ENCODE results near the gene PHKB.

The PHKB gene

DNA sequence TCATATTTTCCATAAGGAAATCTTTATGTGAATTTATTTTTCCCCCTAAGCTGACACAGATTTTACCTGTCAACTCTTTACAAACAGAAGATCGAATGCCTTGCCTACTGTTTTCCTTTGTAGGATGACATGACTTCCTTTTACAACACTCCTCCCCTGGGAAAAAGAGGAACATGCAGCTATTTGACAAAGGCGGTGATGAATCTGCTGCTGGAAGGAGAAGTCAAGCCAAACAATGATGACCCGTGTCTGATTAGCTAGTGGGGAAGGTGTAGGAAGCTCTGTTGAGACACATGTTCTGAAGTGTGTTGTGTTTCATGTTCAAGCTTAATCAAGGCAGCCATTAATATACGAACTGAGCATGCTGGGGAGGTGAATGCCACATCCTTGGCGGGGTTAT, 238.0 kb downstream of the PHKB start:
- DNase-seq, result no peak

DNA sequence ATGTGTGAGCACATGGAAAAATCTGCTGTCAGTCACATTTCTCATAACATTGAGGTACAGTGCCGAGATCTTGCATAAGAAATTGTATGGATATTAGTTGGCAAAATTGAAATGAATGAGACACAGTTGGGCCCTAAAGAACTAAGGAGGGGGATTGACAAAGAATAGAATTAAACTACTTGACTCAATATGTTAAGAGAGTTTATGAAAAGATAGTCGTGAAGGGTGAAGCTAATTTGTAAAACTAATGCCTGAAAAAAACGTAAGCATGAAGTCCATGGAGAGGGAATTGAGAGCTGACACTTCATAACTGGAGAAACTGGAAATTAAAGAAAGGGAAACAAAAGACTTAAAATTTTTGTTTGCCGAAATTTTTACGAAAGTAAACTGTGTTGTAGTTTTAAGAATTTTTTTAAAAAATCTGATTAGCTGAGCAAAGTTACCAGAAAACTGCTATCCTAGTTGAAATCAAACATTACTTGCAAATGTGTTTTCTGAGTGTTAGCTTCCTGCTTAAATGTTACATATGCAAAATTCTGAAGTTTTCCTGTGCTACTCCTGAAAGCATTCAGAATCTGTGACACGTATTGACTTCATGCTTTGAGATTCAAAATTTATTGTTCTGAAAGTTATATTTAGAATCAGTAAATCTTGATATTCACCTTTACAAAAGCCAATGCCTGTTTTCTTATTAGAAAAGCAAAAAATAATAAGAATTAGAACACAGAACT, 239.9 kb downstream of the PHKB start:
- no peak for DNase-seq

DNA sequence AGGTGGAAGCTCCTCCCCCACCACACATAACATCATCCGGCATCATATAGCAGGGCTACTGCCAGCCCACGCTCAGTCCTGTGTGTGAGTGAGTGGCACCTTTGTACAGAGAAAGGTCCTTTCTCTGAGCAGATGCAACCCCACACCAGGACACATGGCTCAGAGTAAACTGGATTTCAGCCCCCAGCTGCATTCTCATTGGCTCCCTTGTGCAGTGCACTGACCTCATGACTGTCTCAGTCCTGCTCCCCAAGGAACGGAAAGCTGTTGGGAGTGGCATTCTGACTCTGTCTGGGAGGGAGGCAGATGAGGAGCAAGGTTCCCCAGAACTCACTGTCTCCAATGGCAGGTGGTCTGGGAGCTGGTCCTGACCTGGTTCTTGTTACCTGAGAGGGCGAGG, 244.1 kb downstream of the PHKB start:
- no peak for DNase-seq

DNA sequence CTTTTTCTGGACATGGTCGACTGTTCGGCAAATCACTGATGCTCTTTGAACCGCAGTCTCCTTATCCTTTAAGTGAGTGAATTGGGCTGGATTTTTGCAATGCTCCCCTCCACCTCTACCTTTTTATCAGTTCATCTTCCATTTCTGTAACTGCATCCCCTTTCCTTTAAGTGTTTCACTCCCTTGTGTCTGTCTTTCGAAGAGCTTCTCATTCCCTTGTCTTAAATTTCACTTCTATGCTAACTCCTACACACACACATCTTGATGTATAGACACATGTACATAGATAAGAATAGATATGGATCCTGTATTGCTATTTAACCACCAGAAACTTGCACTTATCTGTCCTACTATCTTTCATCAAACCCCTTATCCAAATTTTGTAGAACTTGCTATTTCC, 250.7 kb downstream of the PHKB start:
- DNase-seq, result no peak

DNA sequence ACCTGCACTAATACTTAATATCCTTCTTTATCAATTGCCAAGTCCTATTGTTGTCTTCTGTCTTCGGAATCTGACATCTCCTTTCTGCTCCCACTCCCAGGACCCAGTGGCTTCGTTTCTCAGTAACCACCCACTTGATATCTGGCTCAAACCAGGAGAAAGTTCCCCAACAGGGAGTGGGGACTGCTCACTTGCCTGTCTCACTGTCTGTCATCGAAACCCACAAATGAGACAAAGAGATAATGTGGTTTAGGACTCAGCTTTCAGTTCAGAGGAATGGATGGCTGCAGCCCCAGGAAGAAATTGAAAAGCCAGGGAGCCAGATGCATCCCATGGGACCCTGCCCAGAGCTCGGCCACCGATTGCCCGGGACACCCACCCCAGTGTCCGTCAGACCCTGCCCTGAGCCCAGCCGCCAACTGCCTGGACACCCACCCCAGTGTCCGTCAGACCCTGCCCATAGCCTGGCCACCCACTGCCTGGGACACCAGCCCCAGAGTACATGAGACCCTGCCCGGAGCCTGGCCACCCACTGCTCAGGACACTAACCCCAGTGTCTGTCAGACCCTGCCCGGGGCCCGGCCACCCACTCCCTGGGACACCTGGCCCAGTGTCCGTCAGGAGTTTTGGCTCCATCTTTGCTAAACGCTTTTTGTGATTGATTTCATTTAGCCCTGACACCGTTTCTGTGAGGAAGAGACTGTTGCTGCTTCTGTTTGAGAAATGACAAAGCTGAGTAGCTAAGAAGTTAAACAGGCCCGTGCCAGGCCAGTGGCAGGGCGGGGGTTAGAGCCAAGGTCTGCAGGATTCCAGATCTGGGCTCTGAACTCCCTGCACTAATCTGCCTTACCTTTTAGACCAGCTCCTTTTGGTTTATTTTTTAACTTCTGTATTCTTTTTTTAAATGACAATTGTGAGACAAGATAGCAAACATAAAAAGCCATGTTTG, 251.4 kb downstream of the PHKB start:
- no peak for DNase-seq

DNA sequence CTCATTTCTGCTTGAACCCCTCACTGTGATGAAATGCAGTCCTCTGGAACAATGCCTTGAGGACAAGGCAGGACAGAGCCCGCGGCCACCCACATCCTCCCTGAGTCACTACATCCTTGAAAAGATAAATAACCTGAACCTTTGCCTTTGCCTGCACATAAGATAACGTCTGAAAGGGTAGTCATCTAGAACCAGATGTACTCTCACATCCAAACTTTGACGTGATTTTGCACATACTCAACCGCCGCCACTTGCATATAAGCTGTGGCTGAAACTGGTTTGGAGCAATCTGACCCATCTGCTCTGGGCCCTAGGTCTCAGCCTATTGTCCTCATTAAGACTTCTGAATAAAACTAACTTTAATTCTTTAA, 252.1 kb downstream of the PHKB start:
- no peak for DNase-seq

DNA sequence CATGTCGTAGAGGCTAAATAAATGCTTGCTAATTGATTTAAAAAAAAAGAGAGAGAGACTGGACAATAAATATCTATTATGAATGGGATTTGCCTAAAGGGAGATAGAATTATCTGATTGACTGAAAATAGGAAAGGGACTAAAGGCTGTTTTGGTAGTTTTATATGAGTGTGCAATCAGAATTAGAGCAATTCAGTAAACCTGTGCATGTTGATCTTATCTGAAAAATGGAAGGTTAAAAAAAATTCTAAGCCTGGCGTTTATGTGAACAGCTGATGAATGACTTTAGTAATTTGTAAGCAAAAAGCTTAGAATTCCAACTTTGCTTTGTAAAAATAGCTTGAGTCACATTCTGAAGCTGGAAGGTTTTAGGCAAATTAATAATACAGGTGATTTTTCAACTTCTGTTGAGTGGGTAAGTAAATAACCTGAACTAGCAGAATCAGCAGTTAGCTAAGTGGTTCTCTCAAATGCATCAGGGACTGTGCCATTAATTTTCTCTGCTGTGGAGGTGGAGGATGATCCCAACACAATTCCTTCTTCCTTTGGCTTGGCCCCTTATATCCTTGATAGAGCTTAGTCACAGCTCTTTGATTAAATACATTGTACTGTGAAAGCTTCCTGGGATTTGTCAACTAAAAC, 254.4 kb downstream of the PHKB start:
- DNase-seq, result no peak

DNA sequence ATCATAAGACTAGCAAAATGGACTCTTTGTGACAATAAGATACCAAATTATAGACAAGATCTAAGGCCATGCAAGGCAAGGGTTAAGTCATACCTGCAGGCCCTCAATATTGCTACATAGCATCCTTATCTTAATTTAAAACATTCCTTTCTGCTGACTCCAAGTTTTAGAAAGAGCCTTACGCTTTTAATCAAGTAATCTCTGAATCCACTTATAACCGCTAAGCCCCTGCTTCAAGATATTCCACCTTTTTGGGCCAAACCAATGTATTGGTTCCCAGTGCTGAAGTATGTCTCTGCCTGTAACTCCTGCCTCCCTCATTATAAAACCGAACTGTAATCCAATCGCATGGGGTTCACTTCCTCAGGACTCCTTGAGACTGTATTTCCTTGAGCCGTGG, 255.4 kb downstream of the PHKB start:
- no peak for DNase-seq

DNA sequence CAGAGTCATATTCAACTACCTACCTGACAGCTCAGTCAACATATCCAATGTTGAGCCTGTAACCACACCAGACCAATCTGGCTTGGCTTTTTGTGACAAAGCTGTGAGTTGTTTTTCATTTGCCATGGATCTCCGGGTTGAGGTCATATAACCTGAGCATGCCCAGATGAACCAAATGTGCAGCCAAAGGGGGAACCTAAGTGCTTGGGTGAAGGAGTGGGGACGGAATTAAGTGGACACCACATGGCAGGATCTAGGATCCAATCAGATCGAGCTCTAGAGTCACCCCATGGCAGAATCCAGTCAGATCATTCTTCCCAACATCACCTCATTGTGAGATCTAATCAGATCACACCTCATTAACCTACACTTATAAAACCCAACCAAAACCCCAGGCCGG, 258.6 kb downstream of the PHKB start:
- no peak for DNase-seq

DNA sequence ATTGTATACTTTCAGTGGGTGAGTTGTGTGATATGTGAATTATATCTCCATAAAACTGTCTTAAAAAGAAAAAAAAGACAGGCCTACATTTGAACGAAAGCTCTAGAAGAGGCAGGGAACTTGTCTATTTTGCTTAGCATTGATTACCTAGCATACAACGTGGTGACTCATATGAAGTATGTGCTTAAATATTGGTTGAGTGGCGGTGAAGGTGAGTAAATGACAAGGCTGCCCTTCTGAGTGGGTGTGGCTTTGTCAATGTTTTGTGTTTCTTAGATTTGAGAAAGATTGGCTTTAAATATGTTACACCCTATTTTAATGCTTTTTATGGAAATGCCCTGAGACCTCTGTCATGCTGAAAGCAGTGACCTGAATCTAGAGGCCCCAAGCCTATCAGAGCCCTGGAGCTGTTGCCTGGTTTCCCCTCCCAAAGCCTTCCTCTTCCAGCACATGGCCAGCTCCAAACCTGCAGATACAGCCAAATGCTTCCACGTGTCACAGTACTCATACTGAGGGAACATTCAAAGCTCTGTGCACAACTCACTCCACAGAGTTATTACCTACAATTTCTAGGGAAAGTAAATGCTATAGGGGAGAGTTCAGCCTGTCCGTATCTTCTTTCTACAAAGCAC, 260.0 kb downstream of the PHKB start:
- DNase-seq, result no peak

DNA sequence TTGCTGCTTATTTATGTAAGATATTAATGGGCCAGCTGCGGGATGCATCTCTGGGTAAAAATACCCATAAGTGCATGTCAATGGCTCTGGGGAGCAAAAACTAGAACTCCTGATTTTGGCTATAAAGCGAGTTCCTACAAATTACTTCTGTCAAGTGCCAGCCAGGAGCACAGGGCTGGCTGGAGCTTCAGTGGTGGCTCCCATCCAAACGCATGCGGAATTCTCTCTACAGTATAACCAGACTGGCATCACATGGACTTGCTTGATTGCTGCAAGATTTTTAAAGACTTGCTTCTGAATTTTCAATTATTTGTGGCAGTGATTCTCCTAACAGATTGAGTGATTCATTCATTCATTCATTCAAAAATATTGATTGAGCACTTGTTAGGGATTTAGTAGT, 260.9 kb downstream of the PHKB start:
- no peak for DNase-seq

DNA sequence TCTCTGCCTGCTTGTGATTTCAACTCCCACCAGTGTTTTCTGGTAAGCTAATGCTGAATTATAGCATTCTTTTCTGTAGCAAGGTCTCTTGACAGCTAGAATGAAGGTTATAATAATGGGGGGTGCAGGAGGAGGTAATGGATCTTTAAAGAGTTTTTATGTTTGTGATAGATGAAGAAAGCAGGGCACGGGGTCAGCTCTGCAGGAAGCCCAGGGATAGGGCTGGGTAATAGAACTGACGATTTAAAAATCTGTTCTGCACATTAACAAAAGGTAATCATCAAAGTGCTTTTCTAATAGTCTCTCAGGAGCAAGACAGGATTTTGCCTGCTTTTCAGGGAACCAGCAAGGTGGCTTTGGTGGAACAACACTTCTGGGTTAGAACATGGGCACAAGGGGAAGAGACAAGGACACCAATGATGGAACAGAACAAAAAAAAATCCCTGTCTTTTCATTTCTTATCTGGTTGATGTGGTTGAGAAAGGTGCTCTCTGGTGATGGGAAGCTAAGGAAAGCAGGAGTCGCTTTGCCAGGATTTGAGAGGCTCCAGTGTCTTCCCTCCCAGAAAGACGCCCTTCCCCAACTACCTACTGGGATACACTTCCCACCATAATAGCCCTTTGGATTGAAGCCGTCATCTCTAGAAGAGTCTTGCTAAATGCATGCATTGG, 263.1 kb downstream of the PHKB start:
- DNase-seq, result no peak

DNA sequence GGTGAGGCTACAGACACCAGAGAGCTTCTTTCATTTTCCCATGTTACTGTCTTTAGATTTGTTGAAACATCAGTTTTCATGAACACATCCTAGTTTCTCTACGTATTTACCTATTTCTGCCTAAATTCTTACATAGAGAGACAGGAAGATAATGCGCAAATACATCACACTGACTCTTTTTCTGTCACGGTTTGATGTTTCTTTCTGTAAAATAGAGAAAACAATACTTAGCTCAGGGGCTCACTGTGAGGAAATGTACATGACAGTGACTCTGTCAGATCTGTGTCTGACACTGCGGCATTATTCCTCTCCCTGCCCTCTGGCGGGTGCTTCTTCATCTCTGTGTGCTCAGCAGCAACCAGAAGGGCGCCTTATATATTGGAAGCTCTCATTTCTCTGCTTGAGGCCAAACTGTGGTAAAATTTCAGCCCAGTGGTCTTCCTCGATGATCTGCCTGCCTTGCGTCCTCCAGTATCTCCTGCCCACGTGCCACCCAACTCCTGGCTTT, 264.1 kb downstream of the PHKB start:
- DNase-seq, result no peak

DNA sequence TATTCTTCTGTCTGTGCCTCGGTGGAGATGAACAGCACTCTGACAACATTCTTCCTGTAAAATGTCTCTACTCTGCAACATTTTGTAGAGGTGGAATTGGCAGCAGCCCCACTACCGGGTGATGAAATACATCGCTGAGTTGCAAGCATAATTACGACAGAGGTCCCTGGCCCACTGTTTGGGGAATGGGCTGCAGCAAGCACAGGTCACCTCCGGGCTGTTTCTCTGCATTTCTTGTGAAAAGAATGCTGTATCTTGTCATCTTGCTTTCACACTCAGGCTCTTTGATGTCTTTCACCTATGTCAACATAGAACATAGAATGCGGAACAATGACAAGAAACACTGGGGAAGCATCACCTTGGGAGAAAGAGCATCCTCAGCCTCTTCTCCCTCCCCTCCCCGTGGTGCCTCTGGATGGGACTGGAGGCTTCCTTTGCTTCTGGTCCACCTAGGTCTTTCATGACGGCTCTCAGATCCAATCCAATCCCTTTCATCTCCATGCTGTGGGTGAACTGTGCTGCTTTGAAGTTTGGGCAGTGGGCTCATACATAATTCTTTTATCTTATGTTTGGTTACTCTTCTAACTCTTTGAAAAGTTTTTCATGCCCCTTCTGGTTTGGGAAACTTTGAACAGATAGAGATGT, 265.0 kb downstream of the PHKB start:
- DNase-seq, result no peak

DNA sequence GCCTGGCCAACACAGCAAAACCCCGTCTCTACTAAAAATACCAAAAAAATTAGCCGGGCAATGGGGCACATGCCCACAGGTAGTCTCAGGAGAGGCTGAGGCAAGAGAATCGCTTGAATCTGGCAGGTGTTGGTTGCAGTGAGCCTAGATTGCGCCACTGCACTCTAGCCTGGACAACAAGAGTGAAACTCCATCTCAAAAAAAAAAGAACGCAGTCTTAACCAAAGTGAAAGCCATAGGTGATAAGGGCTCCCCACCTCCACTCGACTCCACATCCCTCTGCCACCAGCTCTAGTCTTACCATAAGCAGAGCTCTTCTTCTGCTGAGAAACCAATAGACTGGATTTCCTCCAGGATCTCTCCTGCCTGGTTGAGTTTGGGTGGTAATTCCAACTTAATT, 266.0 kb downstream of the PHKB start:
- no peak for DNase-seq

DNA sequence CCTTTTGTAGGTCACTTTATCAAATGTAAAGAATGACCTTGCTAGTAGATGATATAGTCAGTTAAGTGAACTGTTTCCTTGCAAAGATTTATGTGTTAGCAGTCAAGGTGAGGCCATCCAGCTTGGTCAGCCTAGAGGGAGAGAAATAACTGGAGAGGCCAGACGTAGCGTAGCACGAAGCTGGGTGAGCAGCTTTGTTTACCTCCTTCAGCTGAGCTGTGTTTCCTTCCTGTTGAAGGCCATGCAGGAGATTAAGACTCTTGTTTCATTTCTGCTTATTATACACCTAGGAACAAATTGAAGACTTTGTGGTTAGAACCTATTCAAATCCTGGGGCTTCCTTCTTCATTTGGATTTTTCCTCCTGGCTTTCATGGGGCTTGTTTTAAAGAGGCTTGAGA, 267.1 kb downstream of the PHKB start:
- DNase-seq, result no peak

DNA sequence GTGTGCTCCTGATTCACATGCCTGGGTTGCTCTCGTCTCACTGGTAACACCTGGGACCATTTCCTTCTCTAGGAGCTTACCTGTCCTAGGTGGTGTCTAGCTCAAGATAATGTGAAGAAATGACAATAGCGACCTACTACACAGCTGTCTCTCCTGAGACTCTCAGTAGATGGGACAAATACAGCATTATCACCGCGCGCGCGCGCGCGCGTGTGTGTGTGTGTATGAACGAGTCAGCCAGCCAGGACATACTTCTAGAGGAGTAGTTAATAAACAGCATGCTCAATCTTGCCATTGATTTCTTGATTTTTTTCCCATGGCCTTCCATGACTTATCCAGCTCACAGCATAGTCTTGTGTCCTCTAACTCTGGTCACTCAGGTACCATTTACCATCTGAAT, 268.6 kb downstream of the PHKB start:
- no peak for DNase-seq

DNA sequence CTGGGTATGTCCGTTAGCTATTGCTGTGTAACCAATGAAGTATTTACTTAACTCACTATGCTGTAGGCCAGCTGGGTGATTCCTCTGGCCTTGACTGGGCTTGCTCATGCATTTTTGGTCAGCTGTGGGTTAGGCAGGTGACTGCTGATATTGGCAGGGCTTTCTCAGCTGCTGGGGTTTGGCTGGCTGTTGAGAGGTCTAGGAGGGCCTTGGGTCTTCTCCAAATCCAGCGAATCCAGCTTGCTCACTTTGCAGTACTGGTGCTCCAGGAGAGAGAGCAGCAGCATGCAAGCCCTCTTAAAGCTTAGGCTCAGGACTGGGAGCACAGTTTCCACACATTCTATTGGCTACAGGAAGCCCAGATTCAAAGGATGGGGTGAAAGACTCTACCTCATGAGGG, 270.1 kb downstream of the PHKB start:
- no peak for DNase-seq

DNA sequence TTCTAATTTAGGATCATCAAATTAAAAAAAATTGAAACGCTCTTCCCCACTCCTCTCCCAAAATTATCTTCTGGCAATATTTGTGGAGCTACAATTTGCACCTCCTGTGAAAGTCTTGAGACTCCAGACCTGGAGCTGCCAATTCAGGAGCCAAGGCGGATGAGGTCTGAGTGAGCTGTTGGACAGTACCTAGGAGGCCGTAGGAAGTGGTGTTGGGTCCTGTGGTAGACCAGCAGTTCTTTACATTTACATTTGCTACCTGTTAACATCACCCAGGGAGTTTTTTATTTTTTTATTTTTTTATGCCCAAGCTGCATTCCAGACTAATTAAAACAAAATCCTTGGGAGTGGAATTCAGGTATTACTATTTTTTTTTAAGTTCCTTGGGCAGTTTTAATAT, 271.0 kb downstream of the PHKB start:
- no peak for DNase-seq

DNA sequence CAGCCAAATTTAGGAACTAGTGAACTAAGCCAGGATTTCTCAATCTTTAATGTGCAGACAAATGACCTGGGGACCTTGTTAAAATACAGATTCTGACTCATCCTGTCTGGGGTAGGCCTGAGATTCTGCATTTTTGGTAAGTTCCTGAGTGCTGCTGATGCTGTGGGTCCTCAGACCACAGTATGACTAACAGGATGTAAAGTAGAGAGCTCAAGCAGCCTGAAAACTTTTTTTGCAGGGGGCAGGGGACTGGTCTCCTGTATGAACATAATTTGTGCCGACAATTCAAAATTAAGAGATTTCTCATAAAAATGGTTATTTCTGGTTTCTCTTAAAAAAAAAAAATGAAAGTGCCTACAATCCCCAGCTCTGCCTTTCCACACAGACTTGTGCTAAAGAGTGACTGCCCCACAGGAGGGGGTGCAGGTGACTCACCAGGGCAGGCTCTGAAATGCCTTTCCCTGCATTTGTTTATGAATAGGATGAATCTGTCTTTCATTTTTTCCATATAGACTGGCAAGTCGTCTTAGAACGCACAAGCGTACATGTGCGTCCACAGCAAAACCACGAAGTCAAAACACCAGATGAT, 271.5 kb downstream of the PHKB start:
- no peak for DNase-seq

DNA sequence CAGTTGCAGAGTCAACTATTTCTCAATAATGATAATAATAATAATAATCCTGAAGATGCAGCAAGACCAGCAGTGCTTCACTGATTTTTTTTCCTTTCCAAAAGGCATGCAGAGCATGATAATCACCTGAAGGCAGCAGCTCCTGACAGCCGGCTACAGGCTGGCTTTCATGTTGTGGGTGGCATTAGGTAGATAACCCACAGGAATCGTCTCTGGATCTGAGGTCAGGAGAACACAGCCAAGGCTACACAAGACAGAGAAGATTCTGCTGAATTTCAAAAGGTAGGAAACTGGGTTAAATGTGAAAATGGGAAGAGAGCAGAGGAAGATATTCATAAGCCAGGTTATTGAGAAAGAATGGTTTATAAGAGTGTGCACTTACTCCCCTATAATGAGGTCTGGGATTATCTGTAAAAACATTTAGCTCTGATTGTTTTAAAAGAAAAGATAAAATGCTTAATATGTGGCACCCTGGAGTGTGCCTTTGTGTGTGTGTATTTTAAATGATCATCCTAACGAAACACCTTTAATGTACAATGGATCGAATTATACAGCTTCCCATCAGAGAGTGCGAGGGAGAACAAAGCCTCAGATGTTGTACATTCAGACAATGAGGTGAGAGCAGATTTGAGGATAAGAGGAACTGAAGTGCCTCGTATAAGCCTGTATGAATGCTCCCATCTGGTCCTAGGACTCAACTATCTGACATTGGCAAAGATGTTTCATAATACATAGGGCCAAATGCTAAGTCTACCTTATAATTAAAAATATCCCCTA, 273.1 kb downstream of the PHKB start:
- no peak for DNase-seq
